NCI-H2171 treated with DMSO at 0.1 percent for 48 hours (cell line): ENCODE data around the gene GEMIN7.
A peak's percentile ranks its signal among the peaks of the same experiment; 100 is the strongest.

Experiments used
- DNase-seq: peaks from one replicate; lab custom pipeline; 2025; lab: John Stamatoyannopoulos, UW

GEMIN7 gene

DNA sequence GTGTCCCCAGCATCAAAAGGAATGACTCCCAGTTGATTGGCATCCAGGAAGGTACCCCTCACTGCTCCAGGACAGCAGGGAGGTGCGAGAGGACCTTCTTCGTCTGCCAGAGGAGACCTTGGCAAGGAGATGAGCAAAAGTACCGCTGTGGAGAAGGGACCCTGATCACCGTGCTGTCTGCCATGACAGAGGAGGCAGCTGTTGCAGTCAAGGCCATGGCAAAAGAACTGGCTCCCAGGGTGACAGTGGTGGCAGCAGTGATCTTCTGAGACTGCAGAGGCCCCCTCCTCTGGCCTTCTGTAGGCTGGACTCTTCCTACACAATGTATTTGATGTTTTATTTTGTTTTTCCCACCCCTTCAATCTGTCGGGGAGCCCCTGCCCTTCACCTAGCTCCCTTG, 49.7 kb downstream of the GEMIN7 start:
- DNase-seq, result no peak

DNA sequence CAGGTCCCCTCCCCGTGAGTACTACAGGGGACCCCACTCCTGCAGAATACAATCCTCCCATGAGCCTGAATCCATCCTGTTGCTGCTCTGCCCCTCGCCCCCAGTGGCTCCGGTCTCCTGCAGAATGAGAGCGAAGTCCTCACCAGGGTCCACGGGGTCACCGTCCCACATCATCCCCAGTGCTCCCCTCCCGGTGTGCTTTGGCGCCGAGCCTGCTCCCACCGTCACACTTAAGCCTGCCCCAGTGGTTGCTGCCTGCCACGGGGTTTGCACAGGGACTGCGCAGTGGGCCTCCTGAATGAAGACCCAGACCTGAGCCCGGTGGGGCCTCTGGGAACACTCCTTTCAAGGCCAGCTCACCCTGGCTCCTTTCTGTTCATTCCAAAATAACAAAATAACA, 51.2 kb downstream of the GEMIN7 start:
- DNase-seq, result no peak

DNA sequence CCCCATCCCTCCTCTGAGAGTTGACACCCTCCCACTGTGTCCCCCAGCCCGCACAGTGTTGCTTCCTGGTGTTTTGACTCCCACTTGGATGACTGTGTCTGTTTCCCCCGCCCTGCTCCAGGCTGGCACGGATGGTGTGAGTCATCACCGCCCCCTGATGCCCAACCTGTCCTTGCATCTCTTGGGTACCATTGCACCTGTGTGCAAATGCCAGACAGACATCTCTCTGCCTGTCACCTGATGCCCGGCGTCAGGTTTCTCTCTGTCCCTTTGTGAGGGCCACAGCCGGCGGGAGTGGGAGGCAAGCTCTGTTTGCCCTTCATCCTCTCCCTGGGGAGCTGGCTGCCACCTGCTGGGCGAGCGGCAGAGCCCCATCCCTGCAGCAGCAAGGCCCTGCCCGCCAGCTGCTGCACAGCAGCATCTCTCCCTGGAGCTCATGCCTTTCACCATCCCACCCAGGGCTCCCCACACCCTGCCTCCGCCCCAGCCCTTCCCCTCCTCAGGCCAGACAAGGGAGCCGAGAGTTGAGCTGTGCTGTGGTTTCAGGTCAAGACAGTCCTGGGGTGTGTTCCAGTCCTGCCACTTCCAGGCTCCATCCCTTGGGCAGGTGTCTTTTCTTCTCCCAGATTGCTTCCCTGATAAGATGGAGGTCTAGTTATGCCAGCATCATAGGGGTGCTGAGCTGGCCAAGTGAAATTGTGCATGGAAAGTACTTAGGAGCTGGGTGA, 52.0 kb downstream of the GEMIN7 start:
- peak; percentile 97 for DNase-seq

DNA sequence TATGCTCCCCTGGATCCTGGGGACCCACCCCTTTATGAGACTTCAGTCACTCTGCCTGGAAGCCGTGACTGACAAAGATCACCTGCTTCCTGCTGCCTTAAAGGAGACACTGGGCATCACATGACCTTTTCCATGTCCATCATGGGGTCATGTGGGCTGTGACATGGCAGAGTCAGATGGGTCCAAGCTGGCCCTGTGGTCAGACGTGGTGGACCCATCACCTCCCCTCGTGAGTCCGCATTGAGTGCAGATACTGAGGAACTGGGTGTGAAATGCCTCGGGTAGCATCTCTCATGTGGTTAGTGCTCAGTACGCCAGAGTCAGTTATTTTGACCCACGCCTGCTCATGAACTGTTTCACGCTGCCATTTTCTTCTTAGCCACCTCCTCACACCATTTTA, 54.6 kb downstream of the GEMIN7 start:
- DNase-seq, result no peak

DNA sequence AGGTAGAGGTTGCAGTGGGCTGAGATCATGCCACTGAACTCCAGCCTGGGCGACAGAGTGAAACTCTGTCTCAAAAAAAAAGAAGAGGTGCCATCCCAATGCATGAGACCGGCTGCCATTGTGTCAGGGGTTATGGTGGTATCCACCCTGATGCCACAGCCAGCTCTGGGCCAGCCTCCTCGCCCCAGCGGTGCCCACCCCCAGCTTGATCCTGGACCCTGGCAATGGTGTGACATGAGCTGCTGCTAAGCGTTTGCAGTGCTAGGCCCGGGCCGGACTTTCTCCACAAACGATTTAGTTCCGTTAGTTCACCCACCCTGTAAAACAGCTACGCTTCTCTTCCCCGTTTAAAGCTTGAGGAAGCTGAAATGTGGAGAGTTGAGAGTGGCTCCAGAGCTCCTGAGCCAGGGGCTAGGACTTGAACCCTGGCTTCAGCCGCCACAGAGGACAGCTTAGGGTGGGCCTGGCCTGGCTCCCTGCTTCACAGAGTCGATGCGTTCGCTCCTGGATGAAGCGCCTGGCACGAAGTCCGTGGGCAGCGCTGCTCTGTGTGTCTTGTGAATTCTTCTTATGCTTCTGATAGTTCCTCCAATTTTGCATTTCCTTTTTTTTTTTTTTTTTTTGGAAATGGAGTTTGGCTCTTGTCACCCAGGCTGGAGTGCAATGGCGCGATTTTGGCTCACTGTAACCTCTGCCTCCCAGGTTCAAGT, 56.3 kb downstream of the GEMIN7 start:
- DNase-seq, result no peak

DNA sequence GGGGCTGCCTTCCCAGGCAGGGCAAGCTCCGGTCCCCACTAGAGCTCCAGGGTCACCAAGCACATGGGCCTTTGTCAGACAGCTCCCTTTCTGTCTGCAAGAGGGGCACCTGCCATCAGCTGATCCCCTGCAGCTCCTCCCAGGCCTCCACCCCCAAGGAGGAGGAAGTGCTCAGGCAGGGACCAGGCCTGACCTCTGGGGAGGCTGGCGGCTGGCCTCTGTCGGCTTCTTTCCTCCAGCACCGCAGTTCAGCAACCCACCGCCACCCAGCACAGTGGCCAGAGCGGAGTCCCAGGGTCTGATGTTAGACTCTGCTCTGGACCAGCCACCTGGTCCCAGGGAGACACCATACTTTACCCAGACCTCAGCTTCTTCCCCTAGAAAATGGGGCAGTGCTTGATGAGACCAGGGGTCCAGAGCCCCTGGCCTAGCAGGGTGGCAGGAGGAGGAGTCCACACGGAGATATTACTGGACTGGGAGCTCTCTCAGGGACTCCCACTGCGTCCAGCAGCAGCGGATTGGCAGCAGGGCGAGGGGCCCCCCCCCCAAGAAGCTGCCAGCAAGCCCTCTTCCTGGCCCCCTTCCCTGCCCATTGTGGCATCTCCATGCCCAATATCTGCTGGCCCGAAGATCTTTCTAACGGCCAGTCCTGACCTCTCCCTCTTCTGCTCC, 57.6 kb downstream of the GEMIN7 start:
- no peak for DNase-seq

DNA sequence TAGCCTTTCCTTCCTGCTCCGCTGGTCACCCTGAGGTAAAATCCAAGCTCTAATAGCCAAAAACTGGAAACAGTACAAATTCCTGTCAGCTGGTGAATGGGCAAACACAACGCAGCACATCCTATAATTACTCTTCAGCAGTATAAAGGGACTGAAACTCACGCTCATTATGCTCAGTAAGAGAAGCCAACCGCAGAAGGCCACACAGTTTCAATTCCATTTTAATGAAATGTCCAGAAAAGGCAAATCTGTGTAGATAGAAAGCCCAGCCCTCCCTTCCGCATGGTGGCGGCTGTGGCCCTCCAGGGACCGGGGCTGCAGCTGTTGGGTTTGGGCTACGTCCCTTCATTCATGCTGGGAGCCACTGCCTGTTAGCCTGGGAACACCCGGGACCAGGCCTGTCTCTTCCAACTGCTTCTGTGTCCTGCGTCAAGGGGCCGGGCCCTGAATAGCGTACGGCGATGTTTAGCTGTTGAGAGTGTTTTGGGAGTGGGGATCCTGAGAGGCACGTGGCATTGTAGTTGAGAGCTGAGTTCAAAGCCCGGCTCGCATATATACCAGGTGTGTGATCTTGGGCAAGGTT, 58.2 kb downstream of the GEMIN7 start:
- no peak for DNase-seq

DNA sequence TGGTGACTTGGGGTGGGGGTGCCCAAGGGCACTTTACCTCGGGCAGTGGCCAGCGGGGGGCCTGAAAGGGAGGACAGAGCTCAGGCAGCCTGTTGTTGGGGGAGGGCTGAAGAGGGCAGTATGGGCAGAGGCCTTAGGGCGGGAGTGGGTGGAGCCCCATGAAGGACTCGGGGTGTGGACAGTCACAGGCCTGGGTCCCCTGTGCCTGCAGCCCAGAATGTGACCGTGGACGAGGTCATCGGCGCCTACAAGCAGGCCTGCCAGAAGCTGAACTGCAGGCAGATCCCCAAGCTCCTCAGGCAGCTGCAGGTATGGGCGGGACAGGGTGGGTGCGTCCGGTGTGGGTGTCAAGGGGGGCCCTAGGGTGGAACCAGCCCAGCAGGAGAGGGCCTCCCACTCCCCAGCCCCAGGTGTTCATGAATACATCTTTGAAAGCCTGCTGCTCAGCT, 59.3 kb downstream of the GEMIN7 start:
- no peak for DNase-seq

DNA sequence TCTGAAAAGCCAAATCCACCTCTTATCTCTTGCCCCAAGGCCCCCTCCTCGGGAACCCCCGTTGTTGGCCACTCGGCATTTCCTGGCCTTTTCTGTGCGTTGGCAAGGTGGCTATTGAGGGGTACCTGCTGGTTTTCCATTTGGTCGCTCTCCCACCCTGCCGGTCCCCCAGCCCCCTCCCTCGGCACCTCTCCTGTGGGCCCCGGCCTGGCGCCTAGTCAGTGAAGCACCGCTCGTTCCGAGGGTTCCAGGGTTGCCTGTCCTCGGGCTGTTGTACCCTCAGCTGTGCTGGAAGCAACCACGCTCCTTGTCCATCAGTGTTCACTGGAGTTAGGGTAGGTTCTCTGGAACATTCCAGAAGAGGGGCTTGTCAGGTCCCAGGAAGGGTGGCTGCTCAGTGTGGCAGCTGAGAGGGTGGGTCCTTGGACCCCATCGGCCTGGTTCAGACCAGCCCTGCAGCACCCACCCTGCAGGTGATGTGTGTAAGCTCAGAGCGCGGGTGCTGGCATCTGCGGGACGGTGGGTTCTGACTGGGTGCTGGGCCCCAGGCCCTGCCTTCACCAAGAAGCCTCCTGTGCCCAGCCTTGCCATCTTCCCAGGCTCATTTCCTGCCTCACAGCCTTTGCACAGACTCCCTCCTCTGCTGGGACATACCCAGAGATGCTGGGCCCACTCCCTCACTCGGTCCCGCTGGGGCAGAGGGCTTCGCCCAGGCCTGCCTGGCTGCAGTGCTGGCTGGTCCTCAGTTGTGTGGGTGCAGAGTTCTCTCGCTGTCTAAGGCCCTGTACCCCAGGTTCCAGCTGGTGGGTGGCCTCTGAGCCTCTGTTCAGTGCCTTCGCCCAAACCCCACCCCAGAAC, 60.5 kb downstream of the GEMIN7 start:
- DNase-seq, result no peak

DNA sequence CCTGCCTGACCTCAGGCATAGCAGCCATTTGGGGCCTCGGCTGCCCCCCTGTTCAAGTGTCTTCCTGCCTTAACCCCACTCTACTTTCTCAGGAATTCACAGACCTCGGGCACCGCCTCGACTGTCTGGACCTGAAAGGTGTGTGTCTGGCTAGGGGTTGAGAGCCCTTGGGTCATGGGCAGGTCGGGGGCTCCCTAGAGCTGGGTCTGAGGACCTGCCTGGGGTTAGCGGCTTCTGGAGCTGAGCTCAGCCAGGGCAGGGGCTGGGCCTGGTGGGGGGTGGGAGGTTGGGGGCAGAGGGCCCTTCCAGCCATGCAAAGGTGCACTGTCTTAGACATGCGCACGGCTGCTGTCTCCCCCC, 61.1 kb downstream of the GEMIN7 start:
- DNase-seq, result no peak

DNA sequence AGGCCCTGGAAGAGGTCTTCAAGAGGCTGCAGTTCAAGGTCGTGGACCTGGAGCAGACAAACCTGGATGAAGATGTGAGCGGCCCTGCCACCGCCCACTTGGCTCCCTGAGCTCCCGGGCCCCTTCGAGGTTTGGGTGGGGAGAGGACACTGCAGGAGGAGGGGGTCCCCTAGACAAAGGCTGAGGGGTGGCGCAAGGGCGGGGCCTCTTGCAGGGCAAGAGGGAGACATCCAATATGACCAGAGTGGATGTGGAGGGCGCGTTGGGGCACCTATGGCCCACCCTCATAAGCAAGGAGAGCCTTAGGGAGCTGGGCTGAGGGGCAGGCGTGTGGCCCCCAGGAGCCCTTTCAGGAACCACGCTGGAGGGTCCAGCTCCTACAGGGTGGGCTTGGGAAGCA, 61.5 kb downstream of the GEMIN7 start:
- no peak for DNase-seq
